AG09319 (cell line): Measurements from ENCODE around the gene HOXA4.

ENCODE experiments used
- DNase-seq: peaks from one replicate; pipeline ENCODE4 v3.0.0-alpha.2; 2010; ENCODE audit warnings: low read depth; ENCODE audit errors: extremely low read depth
- TF ChIP-seq, protein P1 (sequence below): IDR thresholded peaks from 2 replicates; pipeline ENCODE4 v1.5.1; 2011; ENCODE audit warnings: low read depth, mild to moderate bottlenecking, inconsistent platforms, low read length, moderate library complexity

The HOXA4 gene

GRCh38 chr7:27142580-27143022 lies 12.0 kb upstream of the HOXA4 start:
- DNase-seq, result no peak

GRCh38 chr7:27141923-27142579 lies 11.5 kb upstream of the HOXA4 start:
- no peak for DNase-seq
- TF ChIP-seq, protein P1, sequence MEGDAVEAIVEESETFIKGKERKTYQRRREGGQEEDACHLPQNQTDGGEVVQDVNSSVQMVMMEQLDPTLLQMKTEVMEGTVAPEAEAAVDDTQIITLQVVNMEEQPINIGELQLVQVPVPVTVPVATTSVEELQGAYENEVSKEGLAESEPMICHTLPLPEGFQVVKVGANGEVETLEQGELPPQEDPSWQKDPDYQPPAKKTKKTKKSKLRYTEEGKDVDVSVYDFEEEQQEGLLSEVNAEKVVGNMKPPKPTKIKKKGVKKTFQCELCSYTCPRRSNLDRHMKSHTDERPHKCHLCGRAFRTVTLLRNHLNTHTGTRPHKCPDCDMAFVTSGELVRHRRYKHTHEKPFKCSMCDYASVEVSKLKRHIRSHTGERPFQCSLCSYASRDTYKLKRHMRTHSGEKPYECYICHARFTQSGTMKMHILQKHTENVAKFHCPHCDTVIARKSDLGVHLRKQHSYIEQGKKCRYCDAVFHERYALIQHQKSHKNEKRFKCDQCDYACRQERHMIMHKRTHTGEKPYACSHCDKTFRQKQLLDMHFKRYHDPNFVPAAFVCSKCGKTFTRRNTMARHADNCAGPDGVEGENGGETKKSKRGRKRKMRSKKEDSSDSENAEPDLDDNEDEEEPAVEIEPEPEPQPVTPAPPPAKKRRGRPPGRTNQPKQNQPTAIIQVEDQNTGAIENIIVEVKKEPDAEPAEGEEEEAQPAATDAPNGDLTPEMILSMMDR, result no peak

More at GRCh38 chr7:27142580-27143022, 12.0 kb upstream of the HOXA4 start:
- TF ChIP-seq, protein P1, result no peak

DNA sequence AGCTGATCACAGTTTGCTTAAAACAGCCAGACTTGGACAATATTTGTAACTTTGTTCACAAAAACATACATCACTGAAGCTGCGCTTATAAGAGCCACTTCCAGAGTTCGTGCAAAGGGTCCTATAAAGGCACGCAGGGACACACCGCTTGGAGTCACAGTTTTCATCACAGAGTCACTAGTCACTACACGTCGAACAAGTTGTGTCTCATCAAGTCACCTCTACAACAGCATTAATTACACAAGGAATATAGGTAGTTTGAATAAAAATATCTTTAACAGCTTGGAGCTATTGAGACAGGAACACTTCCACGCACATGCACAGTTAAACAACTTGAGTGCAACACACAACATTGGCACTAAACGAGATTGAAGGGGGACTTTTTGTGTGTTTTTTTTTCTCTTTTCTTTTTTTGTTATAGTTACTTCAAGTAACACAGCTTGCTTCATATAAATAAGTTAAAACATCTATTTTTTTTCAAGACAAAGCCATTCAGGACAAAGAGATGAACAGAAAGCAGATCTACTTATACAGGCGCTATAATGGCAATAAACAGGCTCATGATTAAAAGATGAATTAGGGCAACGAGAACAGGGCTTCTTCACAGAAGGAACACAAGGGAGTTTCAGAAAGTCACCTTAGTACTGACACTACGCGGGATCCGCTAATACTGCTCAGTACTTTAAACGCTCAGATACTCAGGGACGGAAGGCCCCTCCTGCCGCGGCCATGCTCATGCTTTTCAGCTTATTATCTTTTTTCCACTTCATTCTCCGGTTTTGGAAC lies 10.8 kb upstream of the HOXA4 start:
- no peak for DNase-seq
- TF ChIP-seq, protein P1, result no peak

GRCh38 chr7:27140126-27140857 lies 9.7 kb upstream of the HOXA4 start:
- DNase-seq, result no peak
- TF ChIP-seq, protein P1, result no peak

- no peak for DNase-seq
- TF ChIP-seq, protein P1, result no peak
Observed at GRCh38 chr7:27139334-27140125, 9.0 kb upstream of the HOXA4 start.

- TF ChIP-seq, protein P1, result no peak
- no peak for DNase-seq
Observed at GRCh38 chr7:27138985-27139333, 8.4 kb upstream of the HOXA4 start.
